HG03039 (cell line): ENCODE results near the gene VGLL4.
"Not testable (repeated sequence)": the region's sequence is repeated elsewhere in the genome, so short reads cannot be mapped to it uniquely, and the experiment has no call there.

Experiments
- ATAC-seq: cut with Tn5 transposase; IDR thresholded peaks from one replicate; pipeline ENCODE4 v1.9.1; 2021; ENCODE audit warnings: mild to moderate bottlenecking, moderate library complexity; ENCODE audit not compliant: unreplicated experiment

The VGLL4 gene

GRCh38 chr3:11643605-11644087 lies at the start of gene VGLL4:
Gene VGLL4, minus strand, starts transcription at chr3:11643915. Its CDS starts 397 bp downstream, at chr3:11643518.
- ATAC-seq = peak; percentile 69

- no peak for ATAC-seq
Measured at GRCh38 chr3:11692532-11692813, 48.8 kb upstream of the VGLL4 start.

- no peak for ATAC-seq
Measured at GRCh38 chr3:11691767-11692531, 48.2 kb upstream of the VGLL4 start.

- ATAC-seq = no peak
Measured at GRCh38 chr3:11690863-11691766, 47.4 kb upstream of the VGLL4 start.

GRCh38 chr3:11689749-11690148 lies 46.0 kb upstream of the VGLL4 start:
- no peak for ATAC-seq

- not testable (repeated sequence) for ATAC-seq
Measured at GRCh38 chr3:11684980-11685379, 41.3 kb upstream of the VGLL4 start.

GRCh38 chr3:11680509-11680908 lies 36.8 kb upstream of the VGLL4 start:
- no peak for ATAC-seq

GRCh38 chr3:11679964-11680363 lies 36.2 kb upstream of the VGLL4 start:
- ATAC-seq = no peak

- ATAC-seq = no peak
Measured at GRCh38 chr3:11672363-11672762, 28.6 kb upstream of the VGLL4 start.

GRCh38 chr3:11671648-11672100 lies 28.0 kb upstream of the VGLL4 start:
- ATAC-seq = peak; percentile 67

- ATAC-seq = no peak
Measured at GRCh38 chr3:11668243-11669235, 24.8 kb upstream of the VGLL4 start.

GRCh38 chr3:11665331-11665730 lies 21.6 kb upstream of the VGLL4 start:
- ATAC-seq = no peak

GRCh38 chr3:11662392-11662990 lies 18.8 kb upstream of the VGLL4 start:
- ATAC-seq = no peak

GRCh38 chr3:11661827-11662226 lies 18.1 kb upstream of the VGLL4 start:
- no peak for ATAC-seq

- no peak for ATAC-seq
Measured at GRCh38 chr3:11661052-11661656, 17.4 kb upstream of the VGLL4 start.

GRCh38 chr3:11660242-11660641 lies 16.5 kb upstream of the VGLL4 start:
- ATAC-seq = no peak

GRCh38 chr3:11658180-11658579 lies 14.5 kb upstream of the VGLL4 start:
- ATAC-seq = no peak

- ATAC-seq = no peak
Measured at GRCh38 chr3:11655196-11655928, 11.6 kb upstream of the VGLL4 start.

GRCh38 chr3:11654166-11654565 lies 10.5 kb upstream of the VGLL4 start:
- ATAC-seq = no peak
